ENCODE results near the gene CCR6. TPM values are rescaled to one million over a fixed set of nuclear protein-coding genes. Genes with fewer than 3 reads are reported as not detected.

CCR6 gene
- total RNA-seq, 1 experiment from 2014 or later, result not detected

DNA sequence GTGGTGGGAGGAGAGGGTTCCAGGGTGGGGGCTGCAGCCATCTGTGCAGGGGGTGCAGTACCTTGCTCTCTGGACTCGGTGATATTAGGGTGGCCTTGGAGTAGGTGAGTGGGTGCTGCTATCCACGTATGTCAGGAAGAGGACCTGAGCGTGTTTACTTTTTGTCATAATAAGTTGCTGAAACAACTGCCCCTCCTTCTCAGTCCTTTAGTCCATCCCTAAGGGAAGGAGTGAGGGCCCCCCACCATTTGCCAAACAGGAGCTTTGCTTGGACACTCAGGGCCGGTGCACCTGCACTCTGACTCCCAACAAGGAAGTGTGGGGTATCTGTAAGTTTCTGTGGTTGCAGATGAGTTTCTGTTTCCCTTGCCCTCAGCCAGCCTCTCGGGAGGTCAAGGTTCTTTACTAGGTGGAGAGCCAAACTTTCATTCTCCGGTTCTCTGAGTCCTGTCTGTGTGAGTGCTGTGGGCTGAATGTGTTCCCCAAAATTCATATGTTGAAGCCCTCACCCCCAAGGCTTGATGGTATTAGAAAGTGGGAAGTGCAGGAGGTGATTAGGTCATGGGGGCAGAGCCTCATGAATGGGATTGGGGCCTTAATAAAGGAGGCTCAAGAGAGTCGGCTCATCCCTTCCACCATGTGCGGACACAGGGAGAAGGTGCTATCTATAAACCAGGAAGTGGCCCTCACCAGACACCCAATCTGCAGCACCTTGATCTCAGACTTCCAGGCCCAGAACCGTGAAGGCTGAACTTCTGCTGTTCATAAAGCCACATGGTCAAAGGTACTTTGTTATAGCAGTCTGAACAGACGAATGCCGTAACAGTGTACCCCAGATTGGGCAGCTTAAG lies 19.6 kb upstream of the CCR6 start:
- CTCF ChIA-PET, result no interaction called here
- no peaks in the 10 kb centered on the region for H3K4me1 ChIP-seq (ENCODE audit: control insufficient read depth, insufficient read depth, low read length)
- no TSS peak for BruUV-seq (replicated peaks)
- DNase-seq (ENCODE audit: low read depth, low spot score) (no peak), ATAC-seq (no peak)
- intact Hi-C loops (cut with micrococcal nuclease; ENCODE audit: unreplicated experiment) (no loop called here), in situ Hi-C loops (cut with HindIII; ENCODE audit: low pct_unique_long_range_greater_than_20kb, low sequenced_read_pairs) (no loop called here)
- no peak for TF ChIP-seq SIN3A (IDR thresholded peaks at IDR 0.05; ENCODE audit: borderline replicate concordance, insufficient read depth, low read depth, low read length)
- TF ChIP-seq POLR2AphosphoS5 (IDR thresholded peaks at IDR 0.05; ENCODE audit: low read depth, low read length), result no peak
- TF ChIP-seq, protein P1, sequence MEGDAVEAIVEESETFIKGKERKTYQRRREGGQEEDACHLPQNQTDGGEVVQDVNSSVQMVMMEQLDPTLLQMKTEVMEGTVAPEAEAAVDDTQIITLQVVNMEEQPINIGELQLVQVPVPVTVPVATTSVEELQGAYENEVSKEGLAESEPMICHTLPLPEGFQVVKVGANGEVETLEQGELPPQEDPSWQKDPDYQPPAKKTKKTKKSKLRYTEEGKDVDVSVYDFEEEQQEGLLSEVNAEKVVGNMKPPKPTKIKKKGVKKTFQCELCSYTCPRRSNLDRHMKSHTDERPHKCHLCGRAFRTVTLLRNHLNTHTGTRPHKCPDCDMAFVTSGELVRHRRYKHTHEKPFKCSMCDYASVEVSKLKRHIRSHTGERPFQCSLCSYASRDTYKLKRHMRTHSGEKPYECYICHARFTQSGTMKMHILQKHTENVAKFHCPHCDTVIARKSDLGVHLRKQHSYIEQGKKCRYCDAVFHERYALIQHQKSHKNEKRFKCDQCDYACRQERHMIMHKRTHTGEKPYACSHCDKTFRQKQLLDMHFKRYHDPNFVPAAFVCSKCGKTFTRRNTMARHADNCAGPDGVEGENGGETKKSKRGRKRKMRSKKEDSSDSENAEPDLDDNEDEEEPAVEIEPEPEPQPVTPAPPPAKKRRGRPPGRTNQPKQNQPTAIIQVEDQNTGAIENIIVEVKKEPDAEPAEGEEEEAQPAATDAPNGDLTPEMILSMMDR (IDR thresholded peaks at IDR 0.05), result no peak
- TF ChIP-seq TCF7L2 (IDR thresholded peaks at IDR 0.05; ENCODE audit: low read depth, low read length), result no peak
- no peak for TF ChIP-seq REST (IDR thresholded peaks at IDR 0.05; ENCODE audit: insufficient read depth in 1 of 2, low read depth in 2 of 2, low read length in 1 of 2)
- POLR2A ChIA-PET, result no interaction called here
- no peak overlapping the region for H3K4me3 ChIP-seq (ENCODE audit: low read depth in 2 of 2, low read length in 2 of 2)
- H3K36me3 ChIP-seq (ENCODE audit: control insufficient read depth, insufficient read depth, low read length), result no peaks in the 10 kb centered on the region
- no peak overlapping the region for H3K27ac ChIP-seq (ENCODE audit: low read length)
- H3K9me3 ChIP-seq (ENCODE audit: control insufficient read depth, insufficient read depth, low read depth, low read length), result no peaks in the 10 kb centered on the region
- peaks cover 6% of the 10 kb centered on the region for H3K27me3 ChIP-seq (ENCODE audit: control insufficient read depth, insufficient read depth, low read length)

GRCh38 chr6:167104388-167104787 lies 18.5 kb upstream of the CCR6 start:
- Histone ChIP-seq H3K36me3 (ENCODE audit: control insufficient read depth, insufficient read depth, low read length) (no peaks in the 10 kb centered on the region), H3K9me3 (ENCODE audit: control insufficient read depth, insufficient read depth, low read depth, low read length) (no peaks in the 10 kb centered on the region), H3K27ac (ENCODE audit: low read length) (no peak overlapping the region), H3K4me1 (ENCODE audit: control insufficient read depth, insufficient read depth, low read length) (no peaks in the 10 kb centered on the region), H3K27me3 (ENCODE audit: control insufficient read depth, insufficient read depth, low read length) (peaks cover 6% of the 10 kb centered on the region), H3K4me3 (ENCODE audit: low read depth in 2 of 2, low read length in 2 of 2) (no peak overlapping the region)
- TF ChIP-seq POLR2AphosphoS5 (IDR thresholded peaks at IDR 0.05; ENCODE audit: low read depth, low read length), result no peak
- ATAC-seq (no peak), DNase-seq (ENCODE audit: low read depth, low spot score) (no peak)
- intact Hi-C loops (cut with micrococcal nuclease; ENCODE audit: unreplicated experiment) (no loop called here), in situ Hi-C loops (cut with HindIII; ENCODE audit: low pct_unique_long_range_greater_than_20kb, low sequenced_read_pairs) (no loop called here)
- POLR2A ChIA-PET, result no interaction called here
- BruUV-seq (replicated peaks), result no TSS peak
- CTCF ChIA-PET, result no interaction called here

DNA sequence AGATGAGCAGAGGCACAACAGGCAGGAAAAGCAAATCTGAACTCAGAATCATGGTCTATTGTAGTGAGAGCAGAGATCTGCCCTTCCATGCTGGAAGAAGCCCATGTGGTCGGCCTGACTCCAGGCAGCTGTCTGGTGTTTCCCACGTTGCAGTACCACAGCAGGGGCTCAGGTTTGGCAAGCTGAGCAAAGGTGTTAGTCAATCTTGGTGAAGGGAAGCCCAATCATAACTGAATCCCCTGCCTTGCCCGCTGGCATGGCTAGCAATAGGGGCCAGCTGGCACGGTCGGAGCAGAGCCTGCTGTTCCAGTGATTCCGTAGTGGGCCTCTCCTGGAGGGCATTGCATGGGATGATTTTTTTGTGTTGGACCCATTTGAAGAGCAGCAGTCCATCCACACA lies 17.8 kb upstream of the CCR6 start:
- BruUV-seq (replicated peaks), result no TSS peak
- Histone ChIP-seq H3K4me3 (ENCODE audit: low read depth in 2 of 2, low read length in 2 of 2) (no peak overlapping the region), H3K36me3 (ENCODE audit: control insufficient read depth, insufficient read depth, low read length) (no peaks in the 10 kb centered on the region), H3K4me1 (ENCODE audit: control insufficient read depth, insufficient read depth, low read length) (no peaks in the 10 kb centered on the region), H3K27me3 (ENCODE audit: control insufficient read depth, insufficient read depth, low read length) (peaks cover 9% of the 10 kb centered on the region), H3K9me3 (ENCODE audit: control insufficient read depth, insufficient read depth, low read depth, low read length) (no peaks in the 10 kb centered on the region), H3K27ac (ENCODE audit: low read length) (no peak overlapping the region)
- in situ Hi-C loops (cut with HindIII; ENCODE audit: low pct_unique_long_range_greater_than_20kb, low sequenced_read_pairs) (no loop called here), intact Hi-C loops (cut with micrococcal nuclease; ENCODE audit: unreplicated experiment) (no loop called here)
- ChIA-PET POLR2A (no interaction called here), CTCF (no interaction called here)
- ATAC-seq, result no peak
- TF ChIP-seq, protein P1 (IDR thresholded peaks at IDR 0.05), result no peak
- TF ChIP-seq POLR2AphosphoS5 (IDR thresholded peaks at IDR 0.05; ENCODE audit: low read depth, low read length) (no peak), REST (IDR thresholded peaks at IDR 0.05; ENCODE audit: insufficient read depth in 1 of 2, low read depth in 2 of 2, low read length in 1 of 2) (no peak), SIN3A (IDR thresholded peaks at IDR 0.05; ENCODE audit: borderline replicate concordance, insufficient read depth, low read depth, low read length) (no peak), TCF7L2 (IDR thresholded peaks at IDR 0.05; ENCODE audit: low read depth, low read length) (no peak)
- DNase-seq (ENCODE audit: low read depth, low spot score), result no peak
